Measurements from ENCODE around the gene KIAA0930.

GRCh38 chr22:45210174-45210573 lies 30.5 kb downstream of the KIAA0930 start:
- TF ChIP-seq CTCF (conservative IDR thresholded peaks at IDR 0.05; ENCODE audit: low read depth, low read length) (no peak), EZH2 (IDR thresholded peaks at IDR 0.05; ENCODE audit: borderline replicate concordance, low read depth, low read length, poor library complexity, severe bottlenecking) (no peak)

Measured in A673 (cell line).